ENCODE measurements around the gene APOE.
"Not testable (repeated sequence)": the region's sequence is repeated elsewhere in the genome, so short reads cannot be mapped to it uniquely, and the experiment has no call there.

DNA sequence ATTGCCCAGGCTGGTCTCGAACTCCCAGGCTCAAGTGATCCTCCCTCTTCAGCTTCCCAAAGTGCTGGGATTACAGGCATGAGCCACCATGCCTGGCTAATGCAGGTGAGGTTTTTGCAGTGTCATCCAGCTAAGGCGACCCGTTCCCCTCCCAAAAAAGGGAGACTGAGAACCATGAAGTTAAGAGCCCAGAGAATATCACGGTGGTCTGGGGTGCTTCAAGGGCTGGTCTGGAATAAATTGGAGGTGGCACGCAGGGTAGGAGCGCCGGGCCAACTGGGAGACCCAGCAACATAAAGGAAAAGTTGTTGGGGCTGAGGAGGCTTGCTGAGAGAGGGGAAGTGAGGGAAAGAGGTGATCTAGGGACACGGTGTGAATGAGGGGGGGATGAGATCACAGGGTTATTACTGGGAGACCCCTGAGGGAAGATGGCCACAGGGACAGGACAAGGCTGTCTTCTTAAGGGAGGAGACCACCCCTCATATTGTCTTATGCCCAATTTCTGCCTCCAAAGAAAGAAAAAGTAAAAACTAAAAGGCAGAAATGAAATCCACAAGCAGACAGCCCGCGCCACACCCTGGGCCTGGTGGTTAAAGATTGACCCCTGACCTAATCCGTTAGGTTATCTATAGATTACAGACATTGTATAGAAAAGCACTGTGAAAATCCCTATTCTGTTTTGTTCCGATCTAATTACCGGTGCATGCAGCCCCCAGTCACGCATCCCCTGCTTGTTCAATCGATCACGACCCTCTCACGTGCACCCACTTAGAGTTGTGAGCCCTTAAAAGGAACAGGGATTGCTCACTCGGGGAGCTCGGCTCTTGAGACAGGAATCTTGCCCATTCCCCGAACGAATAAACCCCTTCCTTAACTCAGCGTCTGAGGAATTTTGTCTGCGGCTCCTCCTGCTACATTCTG lies 8.2 kb downstream of the APOE start:
- TF ChIP-seq POLR2A, CTCF (IDR thresholded peaks at IDR 0.05): not testable (repeated sequence)

All from gastroesophageal sphincter (tissue), 3 donors.